ENCODE data around the gene ENDOD1.
A peak's percentile ranks its signal among the peaks of the same experiment; 100 is the strongest.
"Not testable (repeated sequence)": the region's sequence is repeated elsewhere in the genome, so short reads cannot be mapped to it uniquely, and the experiment has no call there.

Gene ENDOD1

GRCh38 chr11:95089620-95090542 lies at the start of gene ENDOD1:
ENDOD1 (plus strand) TSS chr11:95089846; CDS start chr11:95089928, 82 bp downstream.
- Mint-ChIP-seq H3K4me3 (peak within 1 kb of the TSS; percentile 86), H3K27me3 (no peaks in the 10 kb centered on the region), H3K36me3 (peaks cover 1% of the 10 kb centered on the region), H3K27ac (peak within 1 kb of the TSS; percentile 98), H3K9me3 (no peaks in the 10 kb centered on the region), H3K4me1 (peaks cover 56% of the 10 kb centered on the region)
- peak; percentile 89 for DNase-seq
- CTCF ChIA-PET: interaction anchor here (0.8 to 8.1 kb wide), 14 partner anchors 9 to 64 kb away, joined by 3 to 143 read pairs (median 4); partner anchors contain the start of gene SRSF8

- H3K36me3 Mint-ChIP-seq: peaks cover 1% of the 10 kb centered on the region
- H3K4me1 Mint-ChIP-seq: no peaks in the 10 kb centered on the region
- peaks cover 53% of the 10 kb centered on the region for H3K27me3 Mint-ChIP-seq
- H3K4me3 Mint-ChIP-seq: no peak overlapping the region
- CTCF ChIA-PET: no interaction called here
- H3K9me3 Mint-ChIP-seq: no peaks in the 10 kb centered on the region
- DNase-seq: no peak
- H3K27ac Mint-ChIP-seq: no peak overlapping the region
Observed at GRCh38 chr11:95042239-95042638, 47.4 kb upstream of the ENDOD1 start.

DNA sequence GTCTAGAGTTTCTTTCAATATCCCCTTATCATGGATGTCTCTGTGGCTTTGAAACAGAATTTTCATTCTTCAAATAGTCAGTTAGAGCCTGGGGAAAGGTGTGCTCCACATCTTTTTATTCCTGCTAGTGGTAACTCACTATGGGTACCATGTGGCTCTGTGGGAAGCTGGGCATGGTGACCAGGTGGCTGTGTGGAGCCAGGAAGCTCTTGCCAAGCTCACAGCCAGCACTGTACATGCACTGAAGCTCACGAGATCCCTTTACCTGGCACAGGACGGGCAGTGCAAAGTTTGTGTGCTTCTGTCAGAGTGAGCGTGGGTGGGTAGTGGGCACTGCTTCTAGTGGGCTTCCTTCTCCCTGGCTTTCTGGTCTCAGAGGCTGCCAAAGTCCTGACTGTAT lies 46.7 kb upstream of the ENDOD1 start:
- H3K4me3 Mint-ChIP-seq: no peak overlapping the region
- DNase-seq: no peak
- peaks cover 1% of the 10 kb centered on the region for H3K36me3 Mint-ChIP-seq
- no peaks in the 10 kb centered on the region for H3K9me3 Mint-ChIP-seq
- H3K27me3 Mint-ChIP-seq: peaks cover 46% of the 10 kb centered on the region
- H3K4me1 Mint-ChIP-seq: no peaks in the 10 kb centered on the region
- no peak overlapping the region for H3K27ac Mint-ChIP-seq
- CTCF ChIA-PET: no interaction called here

DNA sequence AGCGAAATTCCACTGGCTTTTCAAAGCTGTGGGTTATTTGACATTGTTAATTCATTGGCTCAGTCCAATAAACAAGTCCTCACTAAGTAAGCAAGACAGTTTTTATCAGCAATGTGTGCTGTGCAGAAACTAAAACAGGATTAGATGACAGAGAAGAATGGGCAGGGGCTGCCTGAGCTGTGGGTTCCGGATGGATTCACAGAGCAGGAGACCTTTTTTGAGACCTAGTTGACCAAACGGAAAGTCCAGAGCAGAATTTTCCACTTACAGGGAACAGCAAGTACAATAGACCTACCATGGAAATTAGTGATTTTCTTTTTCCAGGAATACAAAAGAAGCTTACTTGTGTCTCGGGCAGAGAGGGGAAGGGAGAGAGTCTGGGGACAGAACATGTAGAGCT lies 45.6 kb upstream of the ENDOD1 start:
- no peak for DNase-seq
- no peak overlapping the region for H3K4me3 Mint-ChIP-seq
- H3K4me1 Mint-ChIP-seq: no peaks in the 10 kb centered on the region
- H3K27ac Mint-ChIP-seq: no peak overlapping the region
- H3K9me3 Mint-ChIP-seq: no peaks in the 10 kb centered on the region
- no peaks in the 10 kb centered on the region for H3K36me3 Mint-ChIP-seq
- CTCF ChIA-PET: interaction anchor here (0.6 kb wide), 1 partner anchor 496 kb away, joined by 3 read pairs; no protein-coding TSS in a partner anchor
- peaks cover 39% of the 10 kb centered on the region for H3K27me3 Mint-ChIP-seq

GRCh38 chr11:95045812-95046211 lies 43.8 kb upstream of the ENDOD1 start:
- CTCF ChIA-PET: no interaction called here
- H3K9me3 Mint-ChIP-seq: no peaks in the 10 kb centered on the region
- H3K27me3 Mint-ChIP-seq: peaks cover 46% of the 10 kb centered on the region
- no peak overlapping the region for H3K27ac Mint-ChIP-seq
- no peak for DNase-seq
- H3K4me1 Mint-ChIP-seq: no peaks in the 10 kb centered on the region
- no peak overlapping the region for H3K4me3 Mint-ChIP-seq
- H3K36me3 Mint-ChIP-seq: no peaks in the 10 kb centered on the region

DNA sequence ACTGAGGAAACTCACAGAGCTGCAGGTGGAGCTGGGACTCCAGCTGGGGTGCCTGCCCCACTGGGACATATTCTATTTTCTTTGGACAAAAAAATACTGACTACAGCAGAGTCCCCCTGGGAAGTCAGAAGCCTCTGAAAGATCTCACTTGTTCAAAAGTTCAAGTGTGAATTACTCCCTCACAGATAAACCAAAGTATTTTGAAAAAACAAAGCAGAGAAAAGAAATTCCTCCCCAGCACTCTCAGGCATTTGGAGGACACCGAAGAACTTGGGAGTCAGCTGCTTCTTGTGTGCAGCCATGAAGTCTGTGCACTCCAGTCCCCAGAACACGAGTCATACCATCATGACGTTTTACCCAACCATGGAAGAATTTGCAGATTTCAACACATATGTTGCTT lies 40.5 kb upstream of the ENDOD1 start, which contains the start of gene KDM4F:
Gene KDM4F, plus strand, starts transcription at position 301 of the 400 bp plus-strand sequence.
- H3K36me3 Mint-ChIP-seq, CTCF ChIA-PET, H3K4me1 Mint-ChIP-seq, H3K4me3 Mint-ChIP-seq, H3K9me3 Mint-ChIP-seq, H3K27ac Mint-ChIP-seq, DNase-seq: not testable (repeated sequence)
- H3K27me3 Mint-ChIP-seq: peaks cover 37% of the 10 kb centered on the region

GRCh38 chr11:95050595-95051202 lies 38.9 kb upstream of the ENDOD1 start:
- no peaks in the 10 kb centered on the region for H3K4me1 Mint-ChIP-seq
- H3K36me3 Mint-ChIP-seq: no peaks in the 10 kb centered on the region
- no peak overlapping the region for H3K4me3 Mint-ChIP-seq
- H3K27me3 Mint-ChIP-seq: peaks cover 29% of the 10 kb centered on the region
- DNase-seq: no peak
- no peak overlapping the region for H3K27ac Mint-ChIP-seq
- H3K9me3 Mint-ChIP-seq: no peaks in the 10 kb centered on the region
- CTCF ChIA-PET: no interaction called here

GRCh38 chr11:95054356-95054755 lies 35.3 kb upstream of the ENDOD1 start:
- no peak for DNase-seq
- peaks cover 40% of the 10 kb centered on the region for H3K27me3 Mint-ChIP-seq
- H3K4me3 Mint-ChIP-seq: no peak overlapping the region
- H3K9me3 Mint-ChIP-seq: no peaks in the 10 kb centered on the region
- CTCF ChIA-PET: no interaction called here
- H3K36me3 Mint-ChIP-seq: no peaks in the 10 kb centered on the region
- no peak overlapping the region for H3K27ac Mint-ChIP-seq
- no peaks in the 10 kb centered on the region for H3K4me1 Mint-ChIP-seq

DNA sequence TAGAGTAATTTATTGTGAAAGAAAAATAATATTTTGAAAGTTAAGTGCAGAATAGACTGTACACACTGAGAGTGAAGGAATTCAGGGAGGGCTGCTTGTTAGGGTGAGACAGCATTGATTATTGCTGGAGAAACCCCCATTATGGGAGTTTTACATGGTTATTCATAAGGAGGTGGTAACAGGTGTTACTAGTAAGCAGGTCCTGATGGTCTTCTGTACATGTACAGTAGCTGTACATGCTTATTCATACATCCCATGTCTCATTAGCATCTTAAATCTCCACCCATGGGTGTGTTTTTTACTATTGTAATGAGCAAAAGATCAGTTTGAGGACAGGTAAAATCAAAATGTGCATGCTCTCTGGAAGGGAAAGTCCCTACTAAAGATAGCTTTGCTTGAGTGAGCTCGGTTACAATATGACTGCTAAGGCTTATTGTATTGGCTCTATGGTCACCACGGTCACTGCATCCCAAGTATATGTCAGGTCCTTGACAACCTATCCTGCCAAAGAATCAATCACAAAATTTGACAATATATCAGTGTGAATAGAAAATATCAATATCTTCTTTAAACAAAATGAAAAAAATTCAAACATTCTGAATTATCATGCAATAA lies 34.3 kb upstream of the ENDOD1 start:
- H3K36me3 Mint-ChIP-seq: no peaks in the 10 kb centered on the region
- peaks cover 48% of the 10 kb centered on the region for H3K27me3 Mint-ChIP-seq
- CTCF ChIA-PET: no interaction called here
- no peaks in the 10 kb centered on the region for H3K4me1 Mint-ChIP-seq
- H3K27ac Mint-ChIP-seq: no peak overlapping the region
- DNase-seq: no peak
- no peaks in the 10 kb centered on the region for H3K9me3 Mint-ChIP-seq
- no peak overlapping the region for H3K4me3 Mint-ChIP-seq

- DNase-seq: no peak
- Mint-ChIP-seq H3K27ac (no peak overlapping the region), H3K4me3 (no peak overlapping the region), H3K36me3 (no peaks in the 10 kb centered on the region), H3K27me3 (peaks cover 60% of the 10 kb centered on the region), H3K4me1 (no peaks in the 10 kb centered on the region), H3K9me3 (no peaks in the 10 kb centered on the region)
- CTCF ChIA-PET: interaction anchor here (2.5 kb wide), 1 partner anchor 9 kb away, joined by 7 read pairs; the partner anchor contains the start of gene SRSF8
Observed at GRCh38 chr11:95057959-95058358, 31.7 kb upstream of the ENDOD1 start.

GRCh38 chr11:95058621-95059020 lies 31.0 kb upstream of the ENDOD1 start:
- Mint-ChIP-seq H3K4me1 (no peaks in the 10 kb centered on the region), H3K9me3 (no peaks in the 10 kb centered on the region), H3K36me3 (no peaks in the 10 kb centered on the region), H3K27me3 (peaks cover 54% of the 10 kb centered on the region), H3K4me3 (no peak overlapping the region), H3K27ac (no peak overlapping the region)
- CTCF ChIA-PET: interaction anchor here (2.5 kb wide), 1 partner anchor 8 kb away, joined by 7 read pairs; the partner anchor contains the start of gene SRSF8
- no peak for DNase-seq

DNA sequence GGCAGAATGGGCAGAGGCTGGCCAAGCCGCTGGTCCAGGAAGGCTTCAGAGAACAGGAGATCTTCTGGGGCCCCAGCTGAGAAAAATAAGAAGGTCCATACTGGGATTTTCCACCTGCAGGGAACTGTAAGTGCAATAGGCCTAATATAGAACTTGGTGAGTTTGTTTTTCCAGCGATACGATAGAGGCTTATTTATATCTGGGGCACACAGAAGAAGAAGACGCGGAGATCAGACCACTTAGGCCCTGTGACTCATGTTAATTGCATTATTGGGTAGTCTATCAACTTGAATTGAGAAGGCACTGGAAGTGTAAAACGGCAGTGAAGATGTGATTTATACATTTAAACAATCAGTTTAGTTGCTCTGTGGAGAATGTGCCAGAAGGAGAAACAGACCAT lies 30.6 kb upstream of the ENDOD1 start:
- H3K9me3 Mint-ChIP-seq: no peaks in the 10 kb centered on the region
- H3K27me3 Mint-ChIP-seq: peaks cover 49% of the 10 kb centered on the region
- H3K36me3 Mint-ChIP-seq: no peaks in the 10 kb centered on the region
- CTCF ChIA-PET: no interaction called here
- H3K27ac Mint-ChIP-seq: no peak overlapping the region
- no peak overlapping the region for H3K4me3 Mint-ChIP-seq
- DNase-seq: no peak
- H3K4me1 Mint-ChIP-seq: no peaks in the 10 kb centered on the region

GRCh38 chr11:95065336-95065735 lies 24.3 kb upstream of the ENDOD1 start:
- peaks cover 11% of the 10 kb centered on the region for H3K36me3 Mint-ChIP-seq
- CTCF ChIA-PET: interaction anchor here (8.5 to 10.1 kb wide), 2 partner anchors 74 to 85 kb away, joined by 87 to 133 read pairs; no protein-coding TSS in a partner anchor
- H3K4me3 Mint-ChIP-seq: no peak overlapping the region
- no peak for DNase-seq
- no peak overlapping the region for H3K27ac Mint-ChIP-seq
- H3K4me1 Mint-ChIP-seq: peaks cover 18% of the 10 kb centered on the region
- H3K9me3 Mint-ChIP-seq: no peaks in the 10 kb centered on the region
- peaks cover 16% of the 10 kb centered on the region for H3K27me3 Mint-ChIP-seq

GRCh38 chr11:95066716-95067038 lies 23.0 kb upstream of the ENDOD1 start, which contains the start of gene SRSF8:
SRSF8 (plus strand) TSS chr11:95066919; CDS start chr11:95067227, 308 bp downstream.
- Mint-ChIP-seq H3K4me3 (peak within 1 kb of the TSS; percentile 89), H3K9me3 (no peaks in the 10 kb centered on the region), H3K36me3 (peaks cover 17% of the 10 kb centered on the region), H3K27me3 (peaks cover 6% of the 10 kb centered on the region), H3K27ac (peak within 1 kb of the TSS; percentile 97), H3K4me1 (peaks cover 24% of the 10 kb centered on the region)
- DNase-seq: no peak
- CTCF ChIA-PET: interaction anchor here (0.8 to 10.1 kb wide), 10 partner anchors 9 to 689 kb away, joined by 3 to 143 read pairs (median 7); partner anchors contain the start of genes CWC15, ENDOD1 and KDM4D

Measured in activated naive CD4-positive, alpha-beta T cell treated with anti-CD3 and anti-CD28 coated beads, Interleukin-2, amount 10 ng/mL, durations not matched to agents 7 days and 5 days (primary cell).